Stomach smooth muscle (tissue), 2 donors: ENCODE results near the gene NT5C.
A peak's percentile ranks its signal among the peaks of the same experiment; 100 is the strongest.
"Not testable (repeated sequence)": the region's sequence is repeated elsewhere in the genome, so short reads cannot be mapped to it uniquely, and the experiment has no call there.

Experiments
- H3K27ac ChIP-seq: one replicate; pipeline ENCODE4 v1.7.0; 2013; ENCODE audit warnings: mild to moderate bottlenecking, low read length, inconsistent platforms
- H3K27me3 ChIP-seq, 2 donors: one replicate each; pipeline ENCODE4 v1.7.0; 2013; ENCODE audit warnings: low read length in 2 of 2; ENCODE audit not compliant: insufficient read depth in 2 of 2, control insufficient read depth in 1 of 2
- H3K36me3 ChIP-seq, 2 donors: one replicate each; pipeline ENCODE4 v1.7.0; 2013; ENCODE audit warnings: low read length in 2 of 2; ENCODE audit not compliant: control insufficient read depth in 2 of 2, insufficient read depth in 2 of 2
- H3K4me1 ChIP-seq: one replicate; pipeline ENCODE4 v1.7.0; 2013; ENCODE audit warnings: low read length; ENCODE audit not compliant: control insufficient read depth, insufficient read depth
- H3K4me3 ChIP-seq, 2 donors: one replicate each; pipeline ENCODE4 v1.7.0; 2013; ENCODE audit warnings: low read length in 2 of 2
- H3K9ac ChIP-seq, 2 donors: one replicate each; pipeline ENCODE4 v1.7.0; 2013; ENCODE audit warnings: low read length in 2 of 2, mild to moderate bottlenecking in 1 of 2
- H3K9me3 ChIP-seq, 2 donors: one replicate each; pipeline ENCODE4 v1.7.0; 2013; ENCODE audit warnings: low read length in 2 of 2; ENCODE audit not compliant: control insufficient read depth in 2 of 2
- donor health status: healthy.
- donor health status: Pancreatic carcinoma.

Gene NT5C

GRCh38 chr17:75159196-75160031, 27.9 kb upstream of the NT5C start:
- Histone ChIP-seq H3K27ac (no peak overlapping the region), H3K4me1 (peaks cover 5% of the 10 kb centered on the region), H3K9ac (no peak overlapping the region), H3K9me3 (no peaks in the 10 kb centered on the region), H3K27me3 (no peaks in the 10 kb centered on the region), H3K4me3 (no peak overlapping the region), H3K36me3 (peaks cover 0 to 2% of the 10 kb centered on the region in 2 donors)

DNA sequence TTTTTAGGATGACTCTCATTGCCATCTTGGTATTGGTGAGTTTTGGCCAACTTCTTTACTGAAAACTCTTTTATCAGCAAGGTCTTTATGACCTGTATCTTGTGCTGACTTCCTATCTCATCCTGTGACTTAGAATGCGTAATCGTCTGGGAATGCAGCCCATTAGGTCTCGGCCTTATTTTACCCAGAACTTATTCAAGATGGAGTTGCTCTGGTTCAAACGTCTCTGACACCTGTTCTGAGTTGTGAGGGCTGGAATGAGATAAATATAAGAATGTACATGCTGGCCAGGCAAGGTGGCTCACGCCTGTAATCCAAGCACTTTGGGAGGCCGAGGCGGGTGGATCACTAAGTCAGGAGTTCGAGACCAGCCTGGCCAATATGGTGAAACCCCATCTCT, 26.9 kb upstream of the NT5C start:
- H3K9me3 ChIP-seq, H3K4me3 ChIP-seq, H3K27ac ChIP-seq, H3K36me3 ChIP-seq, H3K9ac ChIP-seq, H3K27me3 ChIP-seq: not testable (repeated sequence)
- peaks cover 11% of the 10 kb centered on the region for H3K4me1 ChIP-seq

DNA sequence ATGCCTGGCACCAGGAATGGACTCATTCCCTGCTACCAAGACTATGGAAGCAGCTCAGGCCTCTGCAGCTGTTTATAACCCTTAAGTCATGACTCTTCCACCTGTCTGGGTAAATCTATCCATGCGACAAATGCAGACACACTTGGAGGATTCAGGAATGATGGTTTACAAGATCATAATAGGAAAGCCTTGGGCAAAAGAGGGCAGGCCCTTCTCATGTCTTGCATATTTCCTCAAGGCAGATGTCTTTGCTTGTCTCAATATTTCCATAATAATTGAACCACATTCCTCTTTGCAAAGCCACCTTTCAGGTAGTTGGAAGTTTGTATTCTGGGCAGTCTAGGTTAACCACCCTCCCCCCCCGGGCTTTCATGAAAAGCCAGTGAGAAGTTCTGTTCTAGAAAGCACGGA, 23.7 kb upstream of the NT5C start:
- Histone ChIP-seq H3K9ac (no peak overlapping the region), H3K4me1 (peaks cover 14% of the 10 kb centered on the region), H3K27ac (no peak overlapping the region), H3K27me3 (no peaks in the 10 kb centered on the region), H3K9me3 (no peaks in the 10 kb centered on the region), H3K4me3 (peak overlapping the region in 1 of 2 donors; percentile 68), H3K36me3 (no peaks in the 10 kb centered on the region)

GRCh38 chr17:75154195-75155106, 22.9 kb upstream of the NT5C start, which contains the start of gene JPT1:
TSS of gene JPT1 (minus strand) at chr17:75154512. CDS start at chr17:75154397, 115 bp downstream.
- no peaks in the 10 kb centered on the region for H3K36me3 ChIP-seq
- H3K9ac ChIP-seq, result peak within 1 kb of the TSS; percentile 69 to 72
- H3K4me1 ChIP-seq, result peaks cover 14% of the 10 kb centered on the region
- H3K27me3 ChIP-seq, result no peaks in the 10 kb centered on the region
- peak within 1 kb of the TSS; percentile 68 to 91 for H3K4me3 ChIP-seq
- H3K9me3 ChIP-seq, result no peaks in the 10 kb centered on the region
- H3K27ac ChIP-seq, result no peak within 1 kb of the TSS

DNA sequence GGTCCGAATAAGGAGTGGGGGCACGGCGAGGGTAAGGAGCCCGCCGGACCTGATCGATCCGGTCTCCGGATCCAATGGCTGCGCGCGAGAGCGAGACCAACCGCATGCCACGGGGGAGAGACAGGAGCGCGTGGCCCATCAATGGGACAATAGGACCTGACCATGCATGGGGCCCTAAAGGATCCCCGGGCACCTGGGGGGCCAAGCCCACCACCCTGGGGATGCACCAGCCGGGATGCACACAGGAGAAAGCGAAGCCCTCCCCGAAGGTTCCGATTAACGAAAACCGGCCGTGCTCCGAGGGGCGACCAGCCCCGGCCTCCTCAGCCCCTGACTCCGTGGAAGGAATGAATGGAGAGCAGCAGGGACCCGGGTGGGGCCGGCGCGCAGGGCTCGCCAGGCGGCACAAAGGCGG, 22.2 kb upstream of the NT5C start:
- Histone ChIP-seq H3K4me3 (peak overlapping the region; percentile 68 to 91), H3K4me1 (peaks cover 14% of the 10 kb centered on the region), H3K27me3 (no peaks in the 10 kb centered on the region), H3K36me3 (no peaks in the 10 kb centered on the region), H3K9me3 (no peaks in the 10 kb centered on the region), H3K9ac (peak overlapping the region; percentile 60 to 72), H3K27ac (no peak overlapping the region)

DNA sequence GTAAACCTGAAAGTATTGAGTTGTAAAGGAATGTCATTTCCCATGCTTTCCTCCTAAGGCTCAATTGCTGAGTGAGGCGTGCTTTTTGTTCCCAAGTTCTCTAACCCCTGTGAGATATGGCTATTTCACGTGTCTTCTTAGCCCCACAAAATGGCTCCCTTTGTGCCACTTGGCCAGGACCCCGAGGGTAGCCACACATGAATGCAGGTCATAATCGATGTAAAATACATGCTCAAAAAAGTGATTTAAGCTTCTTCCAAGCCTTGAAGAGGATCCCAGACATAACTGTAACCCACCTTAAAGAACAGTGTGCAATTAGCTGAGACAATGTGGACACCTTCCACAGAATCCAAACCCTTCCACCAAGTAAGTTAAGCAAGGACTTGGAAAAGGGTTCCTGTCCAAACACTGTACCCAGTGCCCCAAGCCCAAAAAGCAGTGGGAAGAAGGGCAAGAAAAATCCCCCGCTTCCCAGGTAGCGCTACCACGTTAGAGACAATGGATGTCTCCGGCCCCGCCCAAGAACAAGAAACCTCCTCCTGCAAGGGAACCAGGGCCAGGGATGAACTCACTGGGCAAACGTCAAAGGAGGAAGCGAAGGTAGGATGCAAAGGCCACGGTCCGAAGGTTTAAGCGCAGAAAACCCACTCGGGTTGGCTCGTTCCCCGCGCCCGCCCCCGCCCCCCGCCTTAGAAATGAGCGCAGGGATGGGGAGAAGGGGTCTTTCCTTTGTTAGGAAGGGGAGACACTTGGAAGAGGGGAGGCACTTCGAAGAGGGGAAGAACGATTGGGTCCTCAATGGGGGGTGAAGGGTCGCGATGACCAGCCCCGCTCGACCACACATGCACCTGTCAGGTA, 21.6 kb upstream of the NT5C start:
- Histone ChIP-seq H3K36me3 (no peaks in the 10 kb centered on the region), H3K4me3 (peak overlapping the region; percentile 68 to 91), H3K27me3 (no peaks in the 10 kb centered on the region), H3K9me3 (no peaks in the 10 kb centered on the region), H3K4me1 (peaks cover 14% of the 10 kb centered on the region), H3K9ac (peak overlapping the region; percentile 60 to 72), H3K27ac (no peak overlapping the region)

DNA sequence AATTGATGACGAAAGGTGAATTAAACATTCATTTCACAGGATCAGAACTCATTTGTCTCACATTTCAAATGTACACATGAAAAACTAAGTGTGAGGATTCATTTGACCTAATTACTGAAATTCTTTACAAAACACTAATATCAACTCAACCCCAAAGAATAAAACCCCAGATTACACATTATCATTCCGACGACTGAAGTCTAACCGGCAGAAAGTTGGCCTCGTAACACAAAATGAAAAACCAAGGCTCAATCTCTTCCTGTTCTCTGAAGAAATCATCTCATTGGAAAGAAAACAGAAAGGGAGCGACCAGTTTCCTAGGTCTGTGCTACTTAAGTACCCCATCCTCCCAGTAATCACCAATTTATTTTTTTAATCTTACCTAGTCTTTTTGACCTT, 21.0 kb upstream of the NT5C start:
- Histone ChIP-seq H3K9me3 (no peaks in the 10 kb centered on the region), H3K27ac (no peak overlapping the region), H3K4me3 (peak overlapping the region in 1 of 2 donors; percentile 91), H3K4me1 (peaks cover 14% of the 10 kb centered on the region), H3K27me3 (no peaks in the 10 kb centered on the region), H3K9ac (no peak overlapping the region), H3K36me3 (no peaks in the 10 kb centered on the region)

- Histone ChIP-seq H3K36me3 (peaks cover 0 to 2% of the 10 kb centered on the region in 2 donors), H3K4me3 (no peak overlapping the region), H3K27me3 (no peaks in the 10 kb centered on the region), H3K9me3 (no peaks in the 10 kb centered on the region), H3K27ac (no peak overlapping the region), H3K9ac (no peak overlapping the region), H3K4me1 (peaks cover 14% of the 10 kb centered on the region)
Measured at GRCh38 chr17:75151930-75152329, 20.4 kb upstream of the NT5C start.

- no peaks in the 10 kb centered on the region for H3K9me3 ChIP-seq
- no peaks in the 10 kb centered on the region for H3K27me3 ChIP-seq
- no peak overlapping the region for H3K27ac ChIP-seq
Measured at GRCh38 chr17:75147878-75148546, 16.5 kb upstream of the NT5C start.

GRCh38 chr17:75146592-75146991, 15.1 kb upstream of the NT5C start:
- Histone ChIP-seq H3K36me3 (peaks cover 3 to 8% of the 10 kb centered on the region in 2 donors), H3K27ac (no peak overlapping the region), H3K4me1 (no peaks in the 10 kb centered on the region), H3K9me3 (no peaks in the 10 kb centered on the region), H3K9ac (no peak overlapping the region), H3K4me3 (no peak overlapping the region), H3K27me3 (no peaks in the 10 kb centered on the region)

More at GRCh38 chr17:75147878-75148546, 16.5 kb upstream of the NT5C start:
- no peak overlapping the region for H3K4me3 ChIP-seq
- peaks cover 3 to 8% of the 10 kb centered on the region in 2 donors for H3K36me3 ChIP-seq
- H3K9ac ChIP-seq, result no peak overlapping the region
- H3K4me1 ChIP-seq, result peaks cover under 1% of the 10 kb centered on the region
